HG03064 (cell line): Measurements from ENCODE around the gene TCF7L2.

ENCODE experiments used
- ATAC-seq: cut with Tn5 transposase; IDR thresholded peaks from one replicate; pipeline ENCODE4 v1.9.1; 2021; ENCODE audit warnings: low read depth; ENCODE audit not compliant: unreplicated experiment

TCF7L2 gene

DNA sequence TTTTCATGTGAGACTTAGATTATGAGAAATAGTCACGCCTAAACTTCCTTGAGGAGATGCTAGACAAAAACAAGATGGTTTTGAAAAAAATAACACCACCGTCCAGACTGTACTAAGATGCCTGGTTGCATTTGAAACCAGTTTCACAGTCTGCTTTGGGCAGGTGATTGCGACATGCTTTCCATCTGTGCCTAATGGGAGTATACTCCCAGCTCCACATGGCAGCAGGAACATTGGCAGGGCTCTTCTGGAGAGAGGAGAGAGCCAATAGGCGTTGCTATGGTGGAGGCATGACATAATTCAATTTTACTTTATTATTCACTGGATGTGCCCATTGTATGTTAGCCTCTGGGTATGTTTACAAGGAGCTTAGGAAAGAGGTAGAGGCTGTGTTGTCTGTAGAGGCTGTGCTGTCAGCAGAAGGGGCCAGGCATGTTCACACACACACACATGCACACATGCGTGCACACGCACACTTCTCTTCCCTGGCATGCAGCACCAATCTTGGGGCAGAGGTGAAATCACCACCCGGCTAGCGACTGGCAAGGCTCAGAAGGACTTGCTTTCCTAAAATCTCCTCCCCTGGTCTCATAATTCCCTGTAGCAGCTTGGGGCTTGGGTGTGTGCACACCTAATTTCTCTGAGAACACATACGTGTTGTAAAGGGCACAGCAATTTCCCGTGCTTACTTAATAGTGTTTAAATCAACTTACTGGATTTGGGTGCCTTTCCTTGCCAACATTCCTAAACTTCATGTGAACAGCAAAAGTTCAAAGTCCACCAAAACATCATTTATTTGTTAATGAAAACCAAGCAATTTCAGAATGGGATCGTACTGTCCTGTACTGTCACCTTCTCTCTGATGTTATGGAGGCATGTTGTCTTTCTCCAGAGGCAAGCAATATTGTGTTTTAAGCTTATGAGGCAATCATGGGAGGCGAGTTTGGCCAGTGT is 162.1 kb downstream of the TCF7L2 start:
- ATAC-seq, result no peak

DNA sequence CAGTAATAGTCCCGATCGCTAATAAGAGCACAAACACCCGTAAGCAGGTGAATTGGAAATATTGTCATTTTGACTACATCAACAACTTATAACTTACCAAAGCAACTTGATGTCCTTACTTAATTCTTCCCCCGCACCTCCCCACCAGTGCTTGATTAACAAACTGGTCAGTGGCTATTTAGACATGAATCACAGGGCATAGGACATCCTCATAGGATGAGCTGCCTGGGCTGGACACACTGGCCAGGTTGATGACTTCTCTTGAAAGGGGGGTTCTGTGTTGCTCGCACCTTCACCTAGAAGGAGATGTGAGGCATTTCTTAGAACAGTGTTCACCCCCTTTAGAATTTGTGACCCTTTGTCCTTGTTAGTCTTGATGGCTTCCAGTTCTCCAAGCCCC is 163.2 kb downstream of the TCF7L2 start:
- ATAC-seq, result no peak

DNA sequence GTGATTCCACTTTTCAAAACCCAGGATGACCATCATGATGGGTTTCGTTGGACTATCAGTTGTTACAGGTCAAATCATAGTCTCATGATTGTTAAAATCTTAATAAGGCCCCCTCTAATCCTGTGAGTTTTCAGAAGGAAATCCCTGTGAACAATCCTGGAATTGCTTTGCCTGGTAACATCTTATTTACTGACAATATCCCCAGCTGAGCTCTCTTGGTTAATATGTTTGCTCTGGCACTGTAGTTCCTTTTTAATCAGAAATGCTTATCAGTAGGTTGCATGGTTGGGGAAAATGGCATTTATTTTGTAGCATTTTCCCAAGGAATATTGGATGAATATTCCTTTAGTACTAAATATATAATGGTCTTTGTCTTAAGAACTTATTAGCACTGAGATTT is 163.9 kb downstream of the TCF7L2 start:
- no peak for ATAC-seq

DNA sequence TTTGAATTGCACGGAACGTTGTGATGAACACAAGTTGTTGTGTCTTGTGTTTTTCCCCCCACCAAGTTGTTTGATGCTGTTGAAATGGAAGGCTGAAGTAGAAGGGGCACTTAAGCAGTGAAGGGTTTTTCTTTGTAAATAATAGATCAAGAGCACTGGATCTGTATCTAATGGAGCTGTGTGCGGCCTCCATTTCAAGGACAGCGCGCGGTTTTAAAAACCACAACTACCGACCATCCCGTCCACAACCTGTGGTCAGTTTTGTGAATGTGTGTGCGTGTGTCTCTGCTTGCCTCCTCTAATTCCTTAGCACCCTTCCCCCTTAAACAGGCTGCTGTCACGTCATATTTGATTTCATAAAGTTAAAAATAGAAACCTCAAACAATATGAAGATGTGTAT is 165.5 kb downstream of the TCF7L2 start:
- ATAC-seq, result no peak

DNA sequence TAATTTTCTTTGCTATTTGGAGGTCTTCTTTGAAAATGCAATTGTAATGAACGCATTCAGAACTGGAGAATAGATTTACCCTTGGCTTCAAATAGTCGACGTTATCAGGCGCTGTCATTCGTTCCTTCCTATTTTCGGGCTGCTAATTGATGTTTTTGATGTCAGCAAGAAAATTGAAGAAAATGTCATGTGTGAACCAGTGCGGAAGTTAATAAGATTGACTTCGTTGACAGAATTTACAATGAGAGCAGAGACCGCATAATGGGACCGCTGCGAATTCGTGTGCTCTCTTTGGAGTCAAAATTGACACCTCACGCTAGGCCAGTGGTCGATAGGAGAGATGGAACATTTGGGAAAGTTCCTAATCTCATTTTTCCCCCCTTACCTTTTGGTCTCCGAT is 168.8 kb downstream of the TCF7L2 start:
- no peak for ATAC-seq

DNA sequence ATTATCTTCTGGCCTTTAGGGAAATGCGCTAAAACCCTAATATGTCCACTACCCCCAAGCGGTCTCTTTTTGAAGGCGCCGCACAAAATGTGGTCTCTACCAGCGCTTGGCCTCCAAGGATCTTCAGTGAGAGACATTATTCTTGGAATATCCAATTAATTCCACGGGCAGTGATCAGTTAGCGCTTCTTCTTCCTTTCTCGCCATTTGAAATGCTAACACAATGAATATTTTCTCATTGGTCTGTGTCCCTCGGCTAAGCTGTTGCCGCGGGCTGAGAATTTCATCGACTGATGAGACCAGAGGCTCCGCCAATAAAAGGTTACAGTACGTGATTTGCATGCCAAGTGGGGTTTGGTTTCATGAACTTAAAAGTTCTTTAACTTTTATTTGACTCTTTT is 169.8 kb downstream of the TCF7L2 start:
- ATAC-seq, result no peak

DNA sequence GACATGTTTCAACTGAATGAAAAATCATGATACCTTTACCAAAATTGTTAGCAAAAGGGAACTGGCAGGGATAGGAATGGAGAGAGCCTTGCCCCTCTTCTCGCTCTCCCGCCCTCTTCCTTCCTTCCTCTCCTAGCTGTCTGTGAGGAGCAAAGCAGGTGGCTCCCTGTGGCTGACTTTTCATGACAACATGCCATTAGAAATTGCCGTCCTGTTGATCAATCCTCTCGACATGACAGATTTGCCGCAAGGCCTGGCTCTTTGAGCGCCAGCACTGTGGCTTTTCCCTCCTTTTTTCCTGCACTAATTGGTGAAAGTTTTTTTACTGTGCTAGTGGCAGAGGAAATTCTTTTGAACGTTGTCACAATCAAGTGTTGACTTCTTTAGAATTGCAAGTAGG is 171.1 kb downstream of the TCF7L2 start:
- ATAC-seq, result no peak

DNA sequence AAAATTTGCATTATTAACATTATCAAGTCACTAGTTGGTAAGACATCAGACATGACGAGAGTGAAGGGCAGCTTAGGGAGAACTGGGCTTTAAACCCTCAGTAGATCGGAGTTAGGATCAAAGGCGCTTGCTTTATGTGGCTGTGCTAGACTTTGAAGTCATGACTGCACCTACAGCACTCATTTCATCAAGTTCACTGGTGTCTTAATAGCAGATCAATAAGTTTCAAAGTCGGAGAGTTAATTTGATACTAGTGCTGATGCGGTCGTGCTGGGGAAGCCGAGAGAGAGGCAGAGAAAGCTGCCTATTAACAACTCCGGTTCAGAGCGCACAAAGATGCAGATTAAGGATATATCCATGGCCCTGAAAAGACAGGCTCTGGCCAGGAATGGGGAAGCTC is 172.9 kb downstream of the TCF7L2 start:
- no peak for ATAC-seq

DNA sequence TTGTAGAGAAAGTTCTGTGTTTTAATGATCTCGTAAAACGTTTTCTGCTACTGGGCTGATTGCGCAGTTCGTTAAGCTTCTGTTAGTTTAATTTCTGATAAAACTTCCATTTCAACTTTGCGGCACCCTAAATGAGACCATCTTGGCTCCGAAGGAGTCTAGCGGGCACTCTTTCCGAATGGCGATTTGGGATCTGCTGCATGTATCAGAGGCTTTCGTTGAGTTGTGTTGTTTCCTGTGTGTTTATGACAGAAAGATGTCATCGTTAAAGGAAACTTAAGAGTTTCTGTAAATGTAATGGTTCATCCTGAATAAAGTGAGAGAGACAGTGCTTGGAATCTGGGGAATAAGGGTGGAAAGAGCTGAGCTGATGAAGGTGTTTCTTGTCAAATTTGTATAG is 174.7 kb downstream of the TCF7L2 start:
- ATAC-seq, result no peak

DNA sequence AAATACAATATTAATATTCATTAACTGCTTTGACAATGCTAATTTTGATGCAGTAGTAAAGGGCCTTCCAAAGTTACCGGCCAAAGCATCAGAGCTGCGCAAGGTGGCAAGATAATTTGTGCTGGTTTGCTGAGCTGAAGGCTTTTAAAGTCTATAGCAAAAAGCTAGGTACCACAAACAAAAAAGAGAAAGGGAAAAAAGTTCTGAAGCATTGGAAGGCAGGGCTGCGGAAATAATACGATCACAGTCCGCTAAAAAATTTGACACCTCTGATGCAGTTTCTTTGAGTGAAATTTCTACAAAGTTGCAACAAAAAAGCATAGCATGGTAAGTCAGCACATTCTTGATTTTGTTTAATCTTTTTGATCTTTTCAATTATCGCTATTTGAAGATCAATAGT is 175.6 kb downstream of the TCF7L2 start:
- no peak for ATAC-seq

DNA sequence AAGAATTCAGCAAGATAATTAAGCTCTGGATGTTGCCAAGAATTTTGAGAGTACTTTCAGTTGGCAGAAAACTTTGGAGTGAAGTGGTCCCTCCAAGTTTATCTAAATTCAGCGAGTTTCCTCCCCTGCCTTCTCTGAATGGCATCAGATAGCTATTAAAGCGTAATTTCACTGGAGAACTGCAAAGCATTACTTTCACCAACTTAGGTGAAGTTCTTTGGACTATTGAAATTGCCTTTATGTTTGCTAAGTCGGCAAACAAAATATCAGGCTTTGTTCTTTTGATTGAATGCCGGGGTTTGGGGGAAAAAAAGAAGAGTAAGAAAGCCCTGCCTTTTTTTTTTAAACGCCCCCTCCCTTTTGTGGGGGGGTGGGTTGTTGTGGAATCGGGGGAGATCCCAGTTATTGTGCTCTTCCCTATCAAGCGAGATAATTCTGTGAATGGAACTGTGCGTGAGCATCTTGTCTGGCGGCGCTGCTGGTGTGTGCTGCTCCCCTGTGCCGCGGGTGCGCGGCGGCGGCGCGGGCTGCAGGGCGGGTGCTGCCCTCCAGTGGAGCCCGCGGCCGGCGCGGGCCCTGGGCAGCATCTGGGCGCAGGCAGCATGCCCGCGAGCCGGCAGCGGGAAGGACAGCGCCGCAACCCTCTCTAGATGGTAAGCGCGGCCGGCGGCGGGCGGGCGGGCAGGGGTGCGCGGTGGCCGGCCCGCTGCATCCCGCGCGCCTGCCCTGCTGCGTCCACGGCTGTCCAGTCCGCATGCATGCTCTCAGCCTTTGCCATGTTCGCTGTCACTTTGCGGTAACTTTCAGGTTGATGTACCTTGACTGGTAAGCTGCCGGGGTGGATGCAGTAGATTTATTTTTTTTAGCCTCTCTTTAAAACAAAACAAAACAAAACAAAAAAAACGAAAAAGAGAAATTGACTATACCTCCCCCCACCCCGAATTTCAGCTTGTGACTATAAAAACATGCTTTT is 176.5 kb downstream of the TCF7L2 start:
- no peak for ATAC-seq

DNA sequence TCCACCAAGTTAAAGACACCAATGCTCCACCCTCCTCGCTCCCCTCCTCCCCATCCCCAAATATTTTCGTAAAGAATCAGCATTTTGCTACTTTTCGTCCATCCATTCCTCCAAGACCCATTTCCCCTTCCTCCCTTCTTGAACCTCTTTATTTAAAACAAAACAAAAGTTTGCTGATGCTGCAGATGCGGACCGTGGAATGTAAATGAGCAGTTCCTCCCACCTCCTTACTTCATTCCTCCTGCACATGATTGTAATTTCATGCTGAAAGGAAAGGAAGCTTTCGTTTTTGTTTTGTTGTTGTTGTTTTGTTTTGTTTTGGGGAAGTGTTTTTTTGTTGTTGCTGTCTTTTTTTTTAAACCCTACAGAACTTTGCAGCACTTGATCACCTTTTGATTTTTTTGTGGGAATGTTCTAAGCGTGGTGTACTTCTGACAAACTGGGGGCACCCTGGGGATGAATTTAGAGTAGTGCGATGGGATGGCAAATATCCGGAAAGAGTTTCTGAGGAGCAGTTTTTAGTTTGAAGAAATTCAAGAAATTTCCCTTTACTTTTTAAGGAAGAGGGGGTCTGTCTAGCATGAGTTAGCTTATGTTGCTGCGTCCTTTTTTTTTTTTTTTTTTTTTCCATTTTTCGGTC is 177.3 kb downstream of the TCF7L2 start:
- no peak for ATAC-seq

DNA sequence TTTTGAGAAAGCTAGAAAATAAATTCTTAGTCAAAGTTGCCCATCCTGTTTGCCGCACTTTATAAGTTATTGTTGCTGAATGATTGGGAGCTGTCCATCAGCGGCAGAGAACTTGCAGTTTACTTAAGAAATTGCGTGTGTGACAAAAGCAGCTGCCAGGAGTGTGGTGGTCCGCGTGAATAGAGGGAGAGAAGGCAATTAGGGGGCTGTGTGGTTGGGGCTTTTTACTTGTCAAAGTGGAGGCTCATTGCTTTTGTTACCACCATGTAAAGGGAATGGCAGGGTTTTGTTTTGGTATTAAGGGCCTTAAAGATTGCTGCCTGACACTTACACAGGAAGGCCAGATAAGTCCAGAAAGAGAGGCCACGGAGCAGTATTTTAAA is 177.8 kb downstream of the TCF7L2 start:
- no peak for ATAC-seq

DNA sequence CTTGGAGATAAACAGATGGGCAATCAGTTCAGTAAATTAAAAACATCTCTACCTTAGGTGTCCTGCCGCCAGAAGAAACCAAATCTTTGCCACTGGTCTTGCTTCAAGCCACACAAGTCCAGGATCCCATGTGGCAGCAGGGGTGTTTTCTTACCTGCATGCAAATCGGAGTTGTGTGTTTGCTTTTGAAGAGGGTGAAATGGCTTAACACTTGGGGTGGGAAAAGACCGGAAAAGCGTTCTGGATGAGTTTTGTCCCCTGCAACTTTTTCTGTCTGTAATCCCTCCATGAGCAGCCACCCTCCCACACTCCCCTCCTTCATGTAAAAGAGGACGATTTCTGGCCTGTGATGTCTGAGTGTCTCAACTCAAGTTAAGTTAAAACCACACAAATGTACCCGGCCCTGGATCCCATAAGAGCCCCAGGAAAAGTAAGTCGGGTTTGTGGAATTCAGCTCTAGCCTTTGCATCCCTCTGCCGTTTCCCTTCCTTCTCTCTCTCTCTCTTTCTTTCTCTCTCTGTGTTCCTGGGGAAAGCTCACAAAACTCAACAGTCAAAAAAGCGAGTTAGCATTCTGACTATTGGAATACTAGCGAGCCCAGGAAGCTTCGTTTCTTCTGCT is 178.5 kb downstream of the TCF7L2 start:
- no peak for ATAC-seq

DNA sequence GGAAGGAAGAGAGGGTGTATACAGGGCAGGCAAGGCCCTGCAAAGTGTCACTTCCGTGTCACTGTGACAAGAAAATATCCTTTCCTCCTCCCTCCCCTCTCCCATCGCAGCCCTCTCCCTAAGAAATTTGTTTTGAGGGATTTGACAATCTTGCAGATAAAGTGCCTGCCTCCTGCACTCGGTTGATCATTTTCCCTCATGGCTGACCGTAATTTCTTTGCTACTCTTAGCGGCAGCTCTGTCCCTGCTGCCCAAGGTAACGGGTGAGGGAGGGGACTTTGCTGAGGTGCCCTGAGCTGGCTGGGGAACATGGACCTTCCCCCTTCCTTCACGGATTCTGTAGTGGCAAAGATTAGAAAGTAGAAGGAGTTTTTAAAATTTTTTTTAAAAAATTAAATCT is 179.1 kb downstream of the TCF7L2 start:
- no peak for ATAC-seq

DNA sequence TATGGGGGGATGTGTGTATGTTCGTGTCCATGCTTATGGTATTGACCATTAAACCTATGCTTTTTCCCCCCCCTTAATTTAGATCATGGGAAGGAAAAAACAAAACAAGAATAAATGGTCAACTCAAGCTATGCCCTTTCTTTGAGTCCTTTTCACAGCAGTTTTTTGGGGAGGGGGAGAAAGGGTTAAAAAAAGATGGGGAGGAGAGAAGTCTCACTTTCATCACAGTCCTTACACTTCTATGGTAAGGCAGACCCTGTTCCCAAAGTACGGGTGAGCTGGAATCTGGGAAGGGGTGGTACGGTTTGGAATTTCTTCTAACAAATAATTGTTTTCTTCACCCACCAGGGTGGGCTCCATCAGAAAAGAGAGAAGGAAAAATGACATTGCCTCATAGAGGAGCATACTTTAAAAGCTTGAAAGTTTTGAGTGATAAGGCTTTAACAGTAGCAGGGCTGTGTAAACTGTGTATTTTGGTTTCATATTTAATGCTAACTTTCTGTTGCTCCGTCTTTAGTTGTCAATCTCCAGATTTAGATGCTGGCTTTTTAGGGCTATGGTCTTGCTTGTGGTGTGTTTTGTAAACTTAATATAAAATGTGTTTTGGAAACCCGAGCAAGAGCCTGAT is 180.1 kb downstream of the TCF7L2 start:
- no peak for ATAC-seq

DNA sequence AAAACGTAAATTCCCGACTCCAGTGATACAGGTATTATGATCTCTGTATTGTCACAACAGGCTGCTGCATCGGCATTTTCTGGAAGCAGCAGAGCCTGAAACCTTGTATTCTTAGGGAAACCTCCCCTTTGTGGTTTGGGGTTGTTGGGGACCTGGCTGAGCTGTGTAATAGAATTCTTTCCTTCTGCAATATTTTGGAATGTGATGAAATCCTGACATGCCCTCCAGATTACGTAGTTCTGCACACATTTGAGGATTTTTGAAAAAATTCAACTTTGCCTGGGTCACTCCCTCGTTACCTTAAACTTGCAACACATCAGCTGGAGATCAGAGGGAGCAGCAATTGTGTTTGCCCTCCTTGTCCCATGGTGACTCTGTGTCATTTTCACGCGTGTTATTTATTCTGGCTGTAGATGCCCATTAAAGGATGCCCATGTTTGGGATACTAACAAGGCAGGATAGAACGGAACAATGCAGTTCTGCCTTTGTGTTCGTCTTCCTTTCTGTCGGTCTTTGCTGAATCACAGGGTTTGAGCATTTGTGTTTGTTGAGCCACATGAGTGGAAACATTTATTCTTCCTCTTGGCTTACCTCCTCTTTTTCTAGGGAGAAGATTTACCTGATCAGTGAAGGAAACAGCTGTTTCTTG is 181.7 kb downstream of the TCF7L2 start:
- ATAC-seq, result no peak

DNA sequence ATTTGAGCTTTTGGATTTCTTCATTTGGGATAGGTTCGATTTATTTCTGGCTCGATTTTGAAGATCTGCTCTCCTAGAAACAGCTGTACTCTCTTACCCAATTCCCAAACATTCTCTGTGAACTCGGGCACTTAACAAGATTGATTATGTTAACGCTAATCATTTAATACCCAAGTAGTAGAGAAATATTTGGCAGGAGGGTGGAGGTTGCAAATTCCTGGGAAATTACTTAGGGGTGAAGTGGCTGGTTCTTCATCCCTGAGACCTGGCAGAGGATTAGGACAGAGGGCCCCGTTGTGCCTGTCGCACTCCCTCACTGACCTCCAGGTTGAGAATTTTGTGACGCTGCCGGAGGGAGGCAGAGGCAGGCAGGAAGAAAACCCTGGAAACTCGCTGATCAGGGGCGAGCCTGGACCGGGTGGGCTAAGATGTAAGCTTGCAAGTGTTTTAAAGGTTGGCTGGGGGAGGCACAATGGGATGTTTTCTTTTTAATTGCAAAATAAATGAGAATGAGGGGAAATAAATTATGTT is 182.6 kb downstream of the TCF7L2 start:
- no peak for ATAC-seq

DNA sequence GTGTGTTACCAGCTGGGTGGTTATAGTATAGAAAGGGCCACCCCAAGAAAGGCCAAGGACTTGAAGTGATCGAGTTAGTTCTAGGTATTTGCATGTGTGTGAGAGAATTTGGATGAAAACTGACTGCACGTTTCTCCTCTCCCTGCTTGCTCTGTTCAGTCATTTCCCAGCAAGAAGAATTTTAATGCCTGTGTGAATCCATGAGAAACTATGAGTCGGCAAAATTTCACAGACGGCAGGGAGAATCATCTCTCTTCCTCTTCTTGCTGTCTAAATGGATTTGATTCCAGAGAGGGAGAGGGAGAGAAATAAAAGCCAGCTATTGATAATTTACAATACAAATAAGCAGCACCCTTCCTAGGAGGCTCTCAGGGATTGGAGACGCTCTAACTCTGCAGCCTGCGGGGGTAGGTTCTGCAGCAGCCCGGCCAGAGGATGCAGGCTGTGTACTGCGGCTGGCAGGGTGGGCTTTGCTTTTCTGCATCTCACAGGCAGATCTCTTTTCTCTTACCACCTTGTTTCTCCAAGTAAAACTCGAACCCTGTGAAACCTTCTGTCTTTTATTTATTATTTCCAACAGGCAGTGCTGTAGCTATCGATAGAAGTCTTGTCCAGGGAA is 183.6 kb downstream of the TCF7L2 start:
- ATAC-seq, result no peak
